Adrenal gland (tissue), 12 donors: ENCODE data around the gene DPP6. TPM values are rescaled to one million over a fixed set of nuclear protein-coding genes. Genes with fewer than 3 reads are reported as not detected.

ENCODE experiments used
- DNase-seq, 7 donors: peaks; one replicate each; pipeline ENCODE4 v3.0.0-alpha.2; 2019 to 2020
- H3K27ac ChIP-seq, 5 donors: fragments of 200-600 bp; sonication (generic) in 4 of 5; 1 replicate in 3 of 5; 2 replicates in 2 of 5; pipeline versions ENCODE4 v1.5.1 to v1.8.0; 2016 to 2020; ENCODE audit warnings: mild to moderate bottlenecking in 1 of 5
- H3K27me3 ChIP-seq: fragments of 200-600 bp; 2 replicates; pipeline ENCODE4 v1.8.0; 2021
- H3K36me3 ChIP-seq, 2 donors: fragments of 200-600 bp; replicated peaks in 1 of 2; 1 replicate in 1 of 2; 2 replicates in 1 of 2; pipeline versions ENCODE4 v1.5.1 to v1.8.0; 2018 to 2022
- H3K4me1 ChIP-seq, 2 donors: fragments of 200-600 bp; replicated peaks in 1 of 2; 1 replicate in 1 of 2; 2 replicates in 1 of 2; pipeline versions ENCODE4 v1.5.1 to v1.8.0; 2018 to 2021
- H3K4me3 ChIP-seq, 4 donors: fragments of 200-600 bp; sonication (generic) in 3 of 4; one replicate each; pipeline ENCODE4 v1.5.1; 2016 to 2018
- H3K9me3 ChIP-seq, 3 donors: fragments of 200-600 bp; sonication (generic) in 1 of 3; replicated peaks in 1 of 3; 1 replicate in 2 of 3; 2 replicates in 1 of 3; pipeline versions ENCODE4 v1.5.1 to v1.8.0; 2016 to 2021
- POLR2A ChIP-seq, 2 donors: fragments of 450-650 bp; IDR thresholded peaks; one replicate each; pipeline ENCODE4 v1.6.1; 2017; ENCODE audit warnings: antibody characterized with exemption in 2 of 2, mild to moderate bottlenecking in 2 of 2, moderate library complexity in 1 of 2
- WGBS, 4 donors: extraction: QIAGEN DNeasy Blood & Tissue Kit in 2 of 4; methylation state at CpG; one replicate each; pipeline versions ENCODE4 v1.1.5 to v1.1.7; 2013 to 2017; 5-methylcytosine and 5-hydroxymethylcytosine counted together
- intact Hi-C, 2 donors: fragments of 100-400 bp; cut with DNase I; formaldehyde crosslinking; loops; one replicate each; pipeline versions ENCODE4 v1.14.1 to v1.15.0; 2022 to 2023
- polyA plus RNA-seq, 3 donors: library from polyadenylated mRNA; stranded (reverse); fragments of 200-250 nt in 2 of 3; fragments of 350-450 nt in 1 of 3; fragmentation: Illumina TruSeq in 1 of 3; extraction: RNeasy Lipid Tissue Mini Kit (QIAGEN cat#74804) in 1 of 3; gene quantifications; one replicate each; pipeline ENCODE4 v1.2.3, GENCODE V29; 2013 to 2014
- total RNA-seq, 9 donors: library from RNA; depleted of rRNA in 4 of 9; stranded (reverse); fragments of >200 nt in 4 of 9; fragments of 120-200 nt in 1 of 9; fragmentation: NEBNext Ultra II Directional in 1 of 9; extraction: Animal tissue kit (Norgen Biotek cat#: 25700) in 1 of 9; gene quantifications; one replicate each; pipeline versions ENCODE4 v1.1.0 to v1.2.4, GENCODE V29; 2013 to 2023
- TF ChIP-seq, protein P1 (sequence below), 6 experiments: fragments of 450-650 bp in 4 of 6; fragments of 200-600 bp in 2 of 6; sonication (generic) in 1 of 6; IDR thresholded peaks; 1 replicate in 5 of 6; 2 replicates in 1 of 6; pipeline versions ENCODE4 v1.5.1 to v1.8.0; 2016 to 2021; ENCODE audit warnings: antibody characterized with exemption in 6 of 6, mild to moderate bottlenecking in 2 of 6, moderate library complexity in 1 of 6
- donor health status: healthy with polysubstance abuse.
- donor health status: Bipolar disorder and iron deficiency.
- donor health status: DM: yes; HTN: yes; CAD: no.
- donor health status: DM: no; HTN: no; CAD: no.
- donor health status: DM: no; HTN: no; CAD: no.
- donor health status: DM: yes; HTN: yes; CAD: no.

Gene DPP6
- total and polyA plus RNA-seq, 12 donors = 0.39 to 13.1 (median 5.1) TPM

GRCh38 chr7:154431045-154431444 is 378.8 kb downstream of the DPP6 start:
- no peaks in the 10 kb centered on the region for H3K36me3 ChIP-seq
- H3K27me3 ChIP-seq = no peaks in the 10 kb centered on the region
- intact Hi-C loops = no loop called here
- H3K4me3 ChIP-seq = no peak overlapping the region
- no peak for DNase-seq
- H3K4me1 ChIP-seq = no peaks in the 10 kb centered on the region
- no peaks in the 10 kb centered on the region for H3K9me3 ChIP-seq
- 74 to 83% (median 81%) methylated on average over 9 of the region's 9 CpGs for WGBS, 4 donors
- TF ChIP-seq POLR2A (IDR thresholded peaks at IDR 0.05) = no peak
- TF ChIP-seq, protein P1, sequence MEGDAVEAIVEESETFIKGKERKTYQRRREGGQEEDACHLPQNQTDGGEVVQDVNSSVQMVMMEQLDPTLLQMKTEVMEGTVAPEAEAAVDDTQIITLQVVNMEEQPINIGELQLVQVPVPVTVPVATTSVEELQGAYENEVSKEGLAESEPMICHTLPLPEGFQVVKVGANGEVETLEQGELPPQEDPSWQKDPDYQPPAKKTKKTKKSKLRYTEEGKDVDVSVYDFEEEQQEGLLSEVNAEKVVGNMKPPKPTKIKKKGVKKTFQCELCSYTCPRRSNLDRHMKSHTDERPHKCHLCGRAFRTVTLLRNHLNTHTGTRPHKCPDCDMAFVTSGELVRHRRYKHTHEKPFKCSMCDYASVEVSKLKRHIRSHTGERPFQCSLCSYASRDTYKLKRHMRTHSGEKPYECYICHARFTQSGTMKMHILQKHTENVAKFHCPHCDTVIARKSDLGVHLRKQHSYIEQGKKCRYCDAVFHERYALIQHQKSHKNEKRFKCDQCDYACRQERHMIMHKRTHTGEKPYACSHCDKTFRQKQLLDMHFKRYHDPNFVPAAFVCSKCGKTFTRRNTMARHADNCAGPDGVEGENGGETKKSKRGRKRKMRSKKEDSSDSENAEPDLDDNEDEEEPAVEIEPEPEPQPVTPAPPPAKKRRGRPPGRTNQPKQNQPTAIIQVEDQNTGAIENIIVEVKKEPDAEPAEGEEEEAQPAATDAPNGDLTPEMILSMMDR (IDR thresholded peaks at IDR 0.05) = no peak
- no peak overlapping the region for H3K27ac ChIP-seq

DNA sequence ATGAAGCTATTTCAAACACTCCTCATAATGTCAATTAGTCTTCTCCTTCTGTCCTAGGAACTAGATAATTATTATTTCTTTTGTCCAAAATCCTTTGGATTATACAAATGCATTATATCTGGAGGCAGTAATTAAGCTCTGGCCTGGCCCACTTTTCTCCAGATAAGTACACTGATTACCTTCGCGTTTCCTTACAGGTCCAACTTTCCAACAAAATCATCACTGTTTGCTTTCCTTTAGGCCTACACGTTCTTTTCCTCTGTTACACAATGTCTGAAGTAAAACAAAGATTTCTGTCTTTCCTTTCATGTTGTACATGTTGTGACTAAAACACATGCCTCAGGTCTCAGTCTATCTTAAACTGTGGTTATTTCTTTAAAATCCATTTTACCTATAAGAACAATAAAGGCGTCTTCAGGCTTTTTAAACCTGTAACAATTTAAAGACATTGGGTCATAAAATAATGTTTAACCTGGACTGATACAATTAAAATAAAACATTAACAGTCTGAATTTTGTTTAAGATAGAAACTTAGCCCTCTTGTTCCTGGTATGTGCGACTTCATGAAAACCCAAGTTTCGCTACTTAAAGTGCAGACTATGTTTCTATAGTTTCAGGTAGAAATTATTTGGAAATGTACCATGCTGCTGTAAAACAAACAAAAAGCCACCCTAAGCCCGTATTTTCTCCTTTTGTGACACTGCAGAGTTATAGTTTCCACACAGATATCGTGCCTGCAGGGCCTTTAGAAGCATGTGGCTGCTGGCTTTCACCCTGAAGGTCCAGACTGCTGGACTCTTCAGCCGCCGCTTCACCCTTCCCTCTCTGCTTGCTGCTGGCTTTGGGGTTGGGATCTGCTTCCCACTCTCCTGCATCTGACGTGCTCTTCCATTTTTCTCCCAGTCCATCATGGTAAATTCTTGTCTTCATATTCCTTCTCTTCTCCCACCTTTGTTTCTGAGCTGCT is 381.7 kb downstream of the DPP6 start:
- DNase-seq = no peak
- H3K4me1 ChIP-seq = no peaks in the 10 kb centered on the region
- no peaks in the 10 kb centered on the region for H3K36me3 ChIP-seq
- no peaks in the 10 kb centered on the region for H3K27me3 ChIP-seq
- no peak overlapping the region for H3K27ac ChIP-seq
- TF ChIP-seq, protein P1 (IDR thresholded peaks at IDR 0.05) = no peak
- no peak for TF ChIP-seq POLR2A (IDR thresholded peaks at IDR 0.05)
- H3K4me3 ChIP-seq = no peak overlapping the region
- intact Hi-C loops = no loop called here
- no peaks in the 10 kb centered on the region for H3K9me3 ChIP-seq
- WGBS, 4 donors = 62 to 72% (median 69%) methylated on average over 11 of the region's 11 CpGs

- Histone ChIP-seq H3K4me3 (no peak overlapping the region), H3K27me3 (no peaks in the 10 kb centered on the region), H3K27ac (no peak overlapping the region), H3K36me3 (no peaks in the 10 kb centered on the region), H3K9me3 (no peaks in the 10 kb centered on the region), H3K4me1 (no peaks in the 10 kb centered on the region)
- intact Hi-C loops = no loop called here
- WGBS, 4 donors = 56 to 78% (median 68%) methylated on average over 4 of the region's 4 CpGs
- no peak for TF ChIP-seq POLR2A (IDR thresholded peaks at IDR 0.05)
- TF ChIP-seq, protein P1 (IDR thresholded peaks at IDR 0.05) = no peak
- no peak for DNase-seq
Measured at GRCh38 chr7:154436560-154436959, 384.4 kb downstream of the DPP6 start.

- no peaks in the 10 kb centered on the region for H3K27me3 ChIP-seq
- WGBS, 4 donors = 86 to 92% (median 89%) methylated on average over 2 of the region's 2 CpGs
- no peaks in the 10 kb centered on the region for H3K9me3 ChIP-seq
- intact Hi-C loops = no loop called here
- no peak overlapping the region for H3K4me3 ChIP-seq
- no peak for DNase-seq
- no peak for TF ChIP-seq POLR2A (IDR thresholded peaks at IDR 0.05)
- H3K27ac ChIP-seq = no peak overlapping the region
- no peaks in the 10 kb centered on the region for H3K36me3 ChIP-seq
- no peaks in the 10 kb centered on the region for H3K4me1 ChIP-seq
Measured at GRCh38 chr7:154437234-154437633, 385.0 kb downstream of the DPP6 start.
